ENCODE data around the gene FST. TPM values are rescaled to one million over a fixed set of nuclear protein-coding genes. Genes with fewer than 3 reads are reported as not detected.

The FST gene
- total RNA-seq, 1 donor from 2014 or later = 0.15 TPM

- DNase-seq (ENCODE audit: low read depth) = no peak
These were observed 40.4 kb downstream of the FST start for GRCh38 chr5:53520813-53521212.

Other genes starting within 250 kb of the FST start
- 88.0 and 120 TPM in 2 replicates for gene NDUFS4, start 80.0 kb downstream of the FST start, total RNA-seq

Data from renal cortical epithelial cell (primary cell).